ENCODE data around the gene KDELR3.

Gene KDELR3

GRCh38 chr22:38423512-38424503 is 44.1 kb upstream of the KDELR3 start:
- no peak for TF ChIP-seq CTCF (IDR thresholded peaks at IDR 0.05; ENCODE audit: control insufficient read depth, insufficient read depth, low read depth, low read length, missing control alignments)
- no peak for DNase-seq (ENCODE audit: low read depth)
- H3K4me3 ChIP-seq (ENCODE audit: control insufficient read depth, low read depth, low read length) = no peak overlapping the region

- no peak overlapping the region for H3K4me3 ChIP-seq (ENCODE audit: control insufficient read depth, low read depth, low read length)
- no peak for DNase-seq (ENCODE audit: low read depth)
- TF ChIP-seq CTCF (IDR thresholded peaks at IDR 0.05; ENCODE audit: control insufficient read depth, insufficient read depth, low read depth, low read length, missing control alignments) = no peak
Observed at GRCh38 chr22:38424525-38425080, 43.3 kb upstream of the KDELR3 start.

GRCh38 chr22:38426628-38427027 is 41.3 kb upstream of the KDELR3 start:
- H3K4me3 ChIP-seq (ENCODE audit: control insufficient read depth, low read depth, low read length) = no peak overlapping the region
- no peak for TF ChIP-seq CTCF (IDR thresholded peaks at IDR 0.05; ENCODE audit: control insufficient read depth, insufficient read depth, low read depth, low read length, missing control alignments)
- no peak for DNase-seq (ENCODE audit: low read depth)

- no peak for TF ChIP-seq CTCF (IDR thresholded peaks at IDR 0.05; ENCODE audit: control insufficient read depth, insufficient read depth, low read depth, low read length, missing control alignments)
- no peak for DNase-seq (ENCODE audit: low read depth)
- H3K4me3 ChIP-seq (ENCODE audit: control insufficient read depth, low read depth, low read length) = no peak overlapping the region
Observed at GRCh38 chr22:38427465-38427864, 40.4 kb upstream of the KDELR3 start.

- DNase-seq (ENCODE audit: low read depth) = no peak
- no peak overlapping the region for H3K4me3 ChIP-seq (ENCODE audit: control insufficient read depth, low read depth, low read length)
- no peak for TF ChIP-seq CTCF (IDR thresholded peaks at IDR 0.05; ENCODE audit: control insufficient read depth, insufficient read depth, low read depth, low read length, missing control alignments)
Observed at GRCh38 chr22:38427940-38428339, 40.0 kb upstream of the KDELR3 start.

GRCh38 chr22:38428714-38429113 is 39.2 kb upstream of the KDELR3 start:
- TF ChIP-seq CTCF (IDR thresholded peaks at IDR 0.05; ENCODE audit: control insufficient read depth, insufficient read depth, low read depth, low read length, missing control alignments) = no peak
- DNase-seq (ENCODE audit: low read depth) = no peak
- H3K4me3 ChIP-seq (ENCODE audit: control insufficient read depth, low read depth, low read length) = no peak overlapping the region

Data from AG09309 (cell line).